ENCODE results near the gene REELD1.

- TF ChIP-seq CTCF (IDR thresholded peaks at IDR 0.05) (no peak), POLR2A (IDR thresholded peaks at IDR 0.05) (no peak), EP300 (IDR thresholded peaks at IDR 0.05) (no peak)
Observed at GRCh38 chr4:146165221-146165620, 49.1 kb upstream of the REELD1 start.

Measured in stomach (tissue), 4 donors.